ENCODE results near the gene RERE.

GRCh38 chr1:8698012-8698630 is 119.3 kb downstream of the RERE start:
- TF ChIP-seq, protein P1, sequence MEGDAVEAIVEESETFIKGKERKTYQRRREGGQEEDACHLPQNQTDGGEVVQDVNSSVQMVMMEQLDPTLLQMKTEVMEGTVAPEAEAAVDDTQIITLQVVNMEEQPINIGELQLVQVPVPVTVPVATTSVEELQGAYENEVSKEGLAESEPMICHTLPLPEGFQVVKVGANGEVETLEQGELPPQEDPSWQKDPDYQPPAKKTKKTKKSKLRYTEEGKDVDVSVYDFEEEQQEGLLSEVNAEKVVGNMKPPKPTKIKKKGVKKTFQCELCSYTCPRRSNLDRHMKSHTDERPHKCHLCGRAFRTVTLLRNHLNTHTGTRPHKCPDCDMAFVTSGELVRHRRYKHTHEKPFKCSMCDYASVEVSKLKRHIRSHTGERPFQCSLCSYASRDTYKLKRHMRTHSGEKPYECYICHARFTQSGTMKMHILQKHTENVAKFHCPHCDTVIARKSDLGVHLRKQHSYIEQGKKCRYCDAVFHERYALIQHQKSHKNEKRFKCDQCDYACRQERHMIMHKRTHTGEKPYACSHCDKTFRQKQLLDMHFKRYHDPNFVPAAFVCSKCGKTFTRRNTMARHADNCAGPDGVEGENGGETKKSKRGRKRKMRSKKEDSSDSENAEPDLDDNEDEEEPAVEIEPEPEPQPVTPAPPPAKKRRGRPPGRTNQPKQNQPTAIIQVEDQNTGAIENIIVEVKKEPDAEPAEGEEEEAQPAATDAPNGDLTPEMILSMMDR (IDR thresholded peaks at IDR 0.05) = no peak
- TF ChIP-seq ZNF263 (CRISPR knock-in tag; IDR thresholded peaks at IDR 0.05; ENCODE audit: low read depth) = no peak
- no peak for TF ChIP-seq NFE2L1 (CRISPR knock-in tag; IDR thresholded peaks at IDR 0.05)
- TF ChIP-seq, protein P2, sequence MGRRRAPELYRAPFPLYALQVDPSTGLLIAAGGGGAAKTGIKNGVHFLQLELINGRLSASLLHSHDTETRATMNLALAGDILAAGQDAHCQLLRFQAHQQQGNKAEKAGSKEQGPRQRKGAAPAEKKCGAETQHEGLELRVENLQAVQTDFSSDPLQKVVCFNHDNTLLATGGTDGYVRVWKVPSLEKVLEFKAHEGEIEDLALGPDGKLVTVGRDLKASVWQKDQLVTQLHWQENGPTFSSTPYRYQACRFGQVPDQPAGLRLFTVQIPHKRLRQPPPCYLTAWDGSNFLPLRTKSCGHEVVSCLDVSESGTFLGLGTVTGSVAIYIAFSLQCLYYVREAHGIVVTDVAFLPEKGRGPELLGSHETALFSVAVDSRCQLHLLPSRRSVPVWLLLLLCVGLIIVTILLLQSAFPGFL (CRISPR knock-in tag; IDR thresholded peaks at IDR 0.05; ENCODE audit: borderline replicate concordance) = no peak
- TF ChIP-seq ETV6 (CRISPR knock-in tag; IDR thresholded peaks at IDR 0.05) = no peak

Data from WTC11 (cell line).